SK-N-SH treated with all-trans-retinoic acid at 6 μM for 48 hours (cell line): Measurements from ENCODE around the gene PACSIN3.

Experiments
- ATAC-seq: fragments of 200-7000 bp; cut with Tn5 transposase; 3 replicates; pipeline ENCODE4 v1.9.1; 2020; ENCODE audit warnings: mild to moderate bottlenecking, moderate library complexity
- ARNTL ChIP-seq: fragments of 450-650 bp; formaldehyde crosslinking; IDR thresholded peaks from 2 replicates; pipeline ENCODE4 v1.5.0; 2020; ENCODE audit warnings: low read depth, mild to moderate bottlenecking, moderate library complexity, borderline replicate concordance
- BACH2 ChIP-seq: fragments of 250-450 bp; sonication (Bioruptor Pico); IDR thresholded peaks from 2 replicates; pipeline ENCODE4 v1.9.0; 2021; ENCODE audit warnings: mild to moderate bottlenecking, borderline replicate concordance
- CSDC2 ChIP-seq: fragments of 250-450 bp; sonication (Bioruptor Pico); IDR thresholded peaks from 2 replicates; pipeline ENCODE4 v1.5.0; 2020; ENCODE audit warnings: mild to moderate bottlenecking, moderate library complexity
- ESRRG ChIP-seq: fragments of 250-450 bp; sonication (Bioruptor Pico); IDR thresholded peaks from 2 replicates; pipeline ENCODE4 v1.6.1; 2021; ENCODE audit warnings: mild to moderate bottlenecking
- GLIS3 ChIP-seq: fragments of 250-450 bp; sonication (Bioruptor Pico); IDR thresholded peaks from 2 replicates; pipeline ENCODE4 v1.5.0; 2020; ENCODE audit warnings: mild to moderate bottlenecking, moderate library complexity
- OSR1 ChIP-seq: fragments of 250-450 bp; sonication (Bioruptor Pico); IDR thresholded peaks from 2 replicates; pipeline ENCODE4 v1.8.0; 2022; ENCODE audit warnings: moderate library complexity, mild to moderate bottlenecking, inconsistent platforms
- PPARA ChIP-seq: fragments of 250-450 bp; sonication (Bioruptor Pico); IDR thresholded peaks from 2 replicates; pipeline ENCODE4 v1.5.0; 2020; ENCODE audit warnings: mild to moderate bottlenecking, borderline replicate concordance
- RARB ChIP-seq: fragments of 250-450 bp; sonication (Bioruptor Pico); IDR thresholded peaks from 2 replicates; pipeline ENCODE4 v1.8.0; 2021; ENCODE audit warnings: mild to moderate bottlenecking, moderate library complexity
- SNAI2 ChIP-seq: fragments of 250-450 bp; sonication (Bioruptor Pico); IDR thresholded peaks from 2 replicates; pipeline ENCODE4 v1.5.0; 2020; ENCODE audit warnings: mild to moderate bottlenecking, moderate library complexity
- TCF4 ChIP-seq: fragments of 250-450 bp; sonication (Bioruptor Pico); IDR thresholded peaks from 2 replicates; pipeline ENCODE4 v1.8.0; 2021; ENCODE audit warnings: mild to moderate bottlenecking, moderate library complexity, borderline replicate concordance
- TOX ChIP-seq: fragments of 250-450 bp; sonication (Bioruptor Pico); IDR thresholded peaks from 2 replicates; pipeline ENCODE4 v1.8.0; 2021; ENCODE audit warnings: mild to moderate bottlenecking, moderate library complexity, borderline replicate concordance
- ZFP3 ChIP-seq: fragments of 250-450 bp; sonication (Bioruptor Pico); IDR thresholded peaks from 2 replicates; pipeline ENCODE4 v1.5.0; 2020; ENCODE audit warnings: mild to moderate bottlenecking, moderate library complexity
- ZFP30 ChIP-seq: fragments of 450-650 bp; formaldehyde crosslinking; IDR thresholded peaks from 2 replicates; pipeline ENCODE4 v1.5.0; 2022; ENCODE audit warnings: mild to moderate bottlenecking, moderate library complexity
- ZNF565 ChIP-seq: fragments of 450-650 bp; formaldehyde crosslinking; conservative IDR thresholded peaks from 2 replicates; pipeline ENCODE4 v1.5.0; 2020; ENCODE audit warnings: low read depth, mild to moderate bottlenecking, moderate library complexity
- ZNF70 ChIP-seq: fragments of 450-650 bp; formaldehyde crosslinking; IDR thresholded peaks from 2 replicates; pipeline ENCODE4 v1.5.0; 2020; ENCODE audit warnings: mild to moderate bottlenecking, moderate library complexity
- ZNF8 ChIP-seq: fragments of 450-650 bp; formaldehyde crosslinking; IDR thresholded peaks from 2 replicates; pipeline ENCODE4 v1.5.0; 2020; ENCODE audit warnings: mild to moderate bottlenecking, moderate library complexity
- TF ChIP-seq, protein P1 (sequence below): fragments of 250-450 bp; sonication (Bioruptor Pico); IDR thresholded peaks from 2 replicates; pipeline ENCODE4 v1.8.0; 2021; ENCODE audit warnings: low read depth, mild to moderate bottlenecking, moderate library complexity, borderline replicate concordance
- TF ChIP-seq, protein P2 (sequence below): fragments of 250-450 bp; sonication (Bioruptor Pico); IDR thresholded peaks from 2 replicates; pipeline ENCODE4 v1.5.0; 2020; ENCODE audit warnings: mild to moderate bottlenecking, moderate library complexity
- TF ChIP-seq, protein P3 (sequence below): fragments of 250-450 bp; sonication (Bioruptor Pico); IDR thresholded peaks from 2 replicates; pipeline ENCODE4 v1.8.0; 2020; ENCODE audit warnings: mild to moderate bottlenecking, moderate library complexity, borderline replicate concordance

The PACSIN3 gene

DNA sequence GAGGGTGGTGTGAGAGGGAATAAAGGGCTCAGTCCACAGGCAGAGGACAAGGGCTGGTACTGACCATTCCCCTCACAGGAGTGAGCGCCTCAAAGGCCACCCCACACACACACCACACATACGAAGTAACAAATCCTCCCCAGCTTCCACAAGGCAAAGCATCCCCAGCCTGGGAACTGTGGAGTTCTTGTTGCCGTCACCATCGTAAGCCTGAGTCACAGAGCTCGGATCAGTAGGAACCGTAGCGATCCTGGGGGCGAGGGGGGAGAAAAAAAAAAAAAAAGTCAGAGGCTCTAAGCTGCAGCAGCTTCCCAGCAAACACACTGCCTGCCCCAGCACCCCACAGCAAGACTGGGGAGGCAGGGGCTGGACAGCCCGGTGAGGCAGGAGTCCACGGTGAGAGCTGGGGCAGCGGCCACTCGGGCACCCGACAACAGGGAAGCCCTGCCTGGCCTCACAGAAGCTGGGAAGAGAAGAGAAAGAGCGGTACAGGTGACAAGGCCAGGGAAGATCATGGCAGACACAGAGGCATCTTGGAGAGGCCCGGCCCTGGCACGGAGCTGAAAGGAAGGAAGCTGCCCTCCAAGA is 20.9 kb downstream of the PACSIN3 start:
- no peak for TF ChIP-seq ZNF70 (CRISPR knock-in tag)
- no peak for ATAC-seq

DNA sequence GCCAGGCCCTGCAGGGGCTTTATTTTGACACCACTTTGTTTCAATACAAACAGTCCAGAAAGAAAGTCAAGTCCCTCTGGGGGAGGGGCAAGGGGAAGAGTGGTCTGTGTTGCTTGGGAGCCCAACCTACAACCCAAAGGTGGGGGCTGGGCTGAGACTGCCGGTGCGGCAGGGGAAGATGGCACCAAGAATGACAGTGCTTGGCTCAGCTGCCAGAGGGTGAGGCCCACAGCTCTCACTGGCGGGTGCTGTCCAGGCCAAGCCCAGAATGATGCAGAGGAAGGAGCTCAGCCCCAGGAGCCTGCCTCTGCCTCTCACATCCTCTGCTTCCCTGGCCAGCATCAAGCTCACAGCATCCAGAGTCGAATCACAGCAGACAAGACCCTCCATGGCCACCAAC is 21.9 kb downstream of the PACSIN3 start:
- no peak for ATAC-seq
- no peak for TF ChIP-seq CSDC2 (CRISPR knock-in tag)
- TF ChIP-seq TOX (CRISPR knock-in tag), result no peak
- no peak for TF ChIP-seq TCF4 (CRISPR knock-in tag)
- no peak for TF ChIP-seq OSR1
- TF ChIP-seq, protein P1, sequence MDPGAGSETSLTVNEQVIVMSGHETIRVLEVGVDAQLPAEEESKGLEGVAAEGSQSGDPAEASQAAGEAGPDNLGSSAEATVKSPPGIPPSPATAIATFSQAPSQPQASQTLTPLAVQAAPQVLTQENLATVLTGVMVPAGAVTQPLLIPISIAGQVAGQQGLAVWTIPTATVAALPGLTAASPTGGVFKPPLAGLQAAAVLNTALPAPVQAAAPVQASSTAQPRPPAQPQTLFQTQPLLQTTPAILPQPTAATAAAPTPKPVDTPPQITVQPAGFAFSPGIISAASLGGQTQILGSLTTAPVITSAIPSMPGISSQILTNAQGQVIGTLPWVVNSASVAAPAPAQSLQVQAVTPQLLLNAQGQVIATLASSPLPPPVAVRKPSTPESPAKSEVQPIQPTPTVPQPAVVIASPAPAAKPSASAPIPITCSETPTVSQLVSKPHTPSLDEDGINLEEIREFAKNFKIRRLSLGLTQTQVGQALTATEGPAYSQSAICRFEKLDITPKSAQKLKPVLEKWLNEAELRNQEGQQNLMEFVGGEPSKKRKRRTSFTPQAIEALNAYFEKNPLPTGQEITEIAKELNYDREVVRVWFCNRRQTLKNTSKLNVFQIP (CRISPR knock-in tag), result no peak
- no peak for TF ChIP-seq BACH2 (CRISPR knock-in tag)
- no peak for TF ChIP-seq GLIS3 (CRISPR knock-in tag)
- TF ChIP-seq ZNF565 (CRISPR knock-in tag), result no peak
- no peak for TF ChIP-seq ZFP30
- no peak for TF ChIP-seq PPARA
- no peak for TF ChIP-seq ZNF70 (CRISPR knock-in tag)
- TF ChIP-seq SNAI2, result no peak
- TF ChIP-seq ZNF8 (CRISPR knock-in tag), result no peak
- no peak for TF ChIP-seq ARNTL (CRISPR knock-in tag)
- TF ChIP-seq, protein P2, sequence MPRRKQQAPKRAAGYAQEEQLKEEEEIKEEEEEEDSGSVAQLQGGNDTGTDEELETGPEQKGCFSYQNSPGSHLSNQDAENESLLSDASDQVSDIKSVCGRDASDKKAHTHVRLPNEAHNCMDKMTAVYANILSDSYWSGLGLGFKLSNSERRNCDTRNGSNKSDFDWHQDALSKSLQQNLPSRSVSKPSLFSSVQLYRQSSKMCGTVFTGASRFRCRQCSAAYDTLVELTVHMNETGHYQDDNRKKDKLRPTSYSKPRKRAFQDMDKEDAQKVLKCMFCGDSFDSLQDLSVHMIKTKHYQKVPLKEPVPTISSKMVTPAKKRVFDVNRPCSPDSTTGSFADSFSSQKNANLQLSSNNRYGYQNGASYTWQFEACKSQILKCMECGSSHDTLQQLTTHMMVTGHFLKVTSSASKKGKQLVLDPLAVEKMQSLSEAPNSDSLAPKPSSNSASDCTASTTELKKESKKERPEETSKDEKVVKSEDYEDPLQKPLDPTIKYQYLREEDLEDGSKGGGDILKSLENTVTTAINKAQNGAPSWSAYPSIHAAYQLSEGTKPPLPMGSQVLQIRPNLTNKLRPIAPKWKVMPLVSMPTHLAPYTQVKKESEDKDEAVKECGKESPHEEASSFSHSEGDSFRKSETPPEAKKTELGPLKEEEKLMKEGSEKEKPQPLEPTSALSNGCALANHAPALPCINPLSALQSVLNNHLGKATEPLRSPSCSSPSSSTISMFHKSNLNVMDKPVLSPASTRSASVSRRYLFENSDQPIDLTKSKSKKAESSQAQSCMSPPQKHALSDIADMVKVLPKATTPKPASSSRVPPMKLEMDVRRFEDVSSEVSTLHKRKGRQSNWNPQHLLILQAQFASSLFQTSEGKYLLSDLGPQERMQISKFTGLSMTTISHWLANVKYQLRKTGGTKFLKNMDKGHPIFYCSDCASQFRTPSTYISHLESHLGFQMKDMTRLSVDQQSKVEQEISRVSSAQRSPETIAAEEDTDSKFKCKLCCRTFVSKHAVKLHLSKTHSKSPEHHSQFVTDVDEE, result no peak
- no peak for TF ChIP-seq RARB (CRISPR knock-in tag)
- no peak for TF ChIP-seq ZFP3

DNA sequence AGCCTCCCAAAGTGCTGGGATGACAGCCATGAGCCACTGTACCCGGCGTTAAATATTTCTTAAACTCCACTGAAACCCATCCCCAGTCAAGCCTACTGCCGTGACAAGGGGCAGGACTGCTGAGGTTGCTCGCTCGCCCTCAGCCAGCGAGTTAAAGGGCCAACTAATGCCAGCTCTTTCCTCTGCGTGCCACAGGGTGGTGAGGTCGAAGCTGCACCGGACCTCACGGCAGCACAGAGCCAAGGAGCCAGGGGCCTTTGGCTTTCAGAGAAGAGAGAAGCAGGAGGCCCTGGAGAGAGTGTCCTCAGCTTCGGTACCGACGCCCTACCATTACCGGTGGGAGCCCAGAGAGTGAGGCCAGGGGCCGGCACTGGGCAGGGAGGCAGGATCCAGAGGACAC is 22.3 kb downstream of the PACSIN3 start:
- no peak for ATAC-seq
- TF ChIP-seq CSDC2 (CRISPR knock-in tag), result no peak
- TF ChIP-seq TOX (CRISPR knock-in tag), result no peak

DNA sequence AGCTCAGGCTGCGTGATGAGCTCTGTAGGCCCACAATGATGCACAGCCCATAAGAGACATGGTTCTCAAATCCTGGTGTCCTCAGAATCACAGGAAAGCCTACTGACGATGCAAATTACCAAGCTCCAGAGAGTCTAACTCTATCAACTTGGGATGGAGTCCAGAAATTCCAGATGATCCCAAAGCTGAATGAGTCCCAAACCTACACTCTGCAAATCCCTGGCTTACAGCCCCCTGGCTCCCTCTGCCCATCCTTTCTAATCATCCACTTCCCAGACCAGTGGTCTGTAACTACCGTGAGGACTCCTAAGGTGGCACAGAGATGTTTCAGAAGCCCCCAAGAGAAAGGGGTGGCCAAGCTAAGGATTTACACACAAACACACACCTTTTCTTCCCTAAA is 23.0 kb downstream of the PACSIN3 start:
- ATAC-seq, result no peak
- TF ChIP-seq, protein P2, result no peak
- TF ChIP-seq ESRRG (CRISPR knock-in tag) (no peak), ZNF565 (CRISPR knock-in tag) (no peak)
- TF ChIP-seq, protein P3, sequence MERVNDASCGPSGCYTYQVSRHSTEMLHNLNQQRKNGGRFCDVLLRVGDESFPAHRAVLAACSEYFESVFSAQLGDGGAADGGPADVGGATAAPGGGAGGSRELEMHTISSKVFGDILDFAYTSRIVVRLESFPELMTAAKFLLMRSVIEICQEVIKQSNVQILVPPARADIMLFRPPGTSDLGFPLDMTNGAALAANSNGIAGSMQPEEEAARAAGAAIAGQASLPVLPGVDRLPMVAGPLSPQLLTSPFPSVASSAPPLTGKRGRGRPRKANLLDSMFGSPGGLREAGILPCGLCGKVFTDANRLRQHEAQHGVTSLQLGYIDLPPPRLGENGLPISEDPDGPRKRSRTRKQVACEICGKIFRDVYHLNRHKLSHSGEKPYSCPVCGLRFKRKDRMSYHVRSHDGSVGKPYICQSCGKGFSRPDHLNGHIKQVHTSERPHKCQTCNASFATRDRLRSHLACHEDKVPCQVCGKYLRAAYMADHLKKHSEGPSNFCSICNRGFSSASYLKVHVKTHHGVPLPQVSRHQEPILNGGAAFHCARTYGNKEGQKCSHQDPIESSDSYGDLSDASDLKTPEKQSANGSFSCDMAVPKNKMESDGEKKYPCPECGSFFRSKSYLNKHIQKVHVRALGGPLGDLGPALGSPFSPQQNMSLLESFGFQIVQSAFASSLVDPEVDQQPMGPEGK (CRISPR knock-in tag), result no peak
